Neural crest cell (in vitro differentiated cells): ENCODE measurements around the gene COL9A1. TPM values are rescaled to one million over a fixed set of nuclear protein-coding genes. Genes with fewer than 3 reads are reported as not detected.

ENCODE experiments used
- DNase-seq: peaks from one replicate; pipeline ENCODE4 v3.0.0; 2021; ENCODE audit warnings: low read depth, mixed read lengths, low spot score
- H3K27ac Mint-ChIP-seq: one replicate; pipeline ENCODE4 v1.8.0; 2021; ENCODE audit warnings: mild to moderate bottlenecking, mixed read lengths; ENCODE audit not compliant: unreplicated experiment
- H3K27me3 Mint-ChIP-seq: 2 replicates; pipeline ENCODE4 v1.8.0; 2021; ENCODE audit warnings: low read depth, mild to moderate bottlenecking, mixed read lengths
- H3K36me3 Mint-ChIP-seq: 2 replicates; pipeline ENCODE4 v1.8.0; 2021; ENCODE audit warnings: low read depth, mild to moderate bottlenecking, mixed read lengths
- H3K4me1 Mint-ChIP-seq: 2 replicates; pipeline ENCODE4 v1.8.0; 2021; ENCODE audit warnings: mixed read lengths
- H3K4me3 Mint-ChIP-seq: one replicate; pipeline ENCODE4 v1.8.0; 2021; ENCODE audit warnings: mild to moderate bottlenecking, mixed read lengths
- H3K9me3 Mint-ChIP-seq: 2 replicates; pipeline ENCODE4 v1.8.0; 2021; ENCODE audit warnings: mixed read lengths
- CTCF ChIP-seq: fragments of 200-600 bp; sonication (generic); conservative IDR thresholded peaks from 2 replicates; pipeline ENCODE4 v1.5.0; 2021; ENCODE audit warnings: antibody characterized with exemption, mild to moderate bottlenecking
- total RNA-seq: library from RNA; stranded (reverse); gene quantifications from 2 replicates; pipeline ENCODE4 v1.2.1, GENCODE V29; 2021

Gene COL9A1
- total RNA-seq, 1 donor from 2014 or later: 30.8 TPM

GRCh38 chr6:70286905-70287304 lies 16.0 kb downstream of the COL9A1 start:
- H3K4me1 Mint-ChIP-seq: peaks cover 4% of the 10 kb centered on the region
- no peak overlapping the region for H3K4me3 Mint-ChIP-seq
- DNase-seq: no peak
- H3K36me3 Mint-ChIP-seq: no peaks in the 10 kb centered on the region
- H3K9me3 Mint-ChIP-seq: no peaks in the 10 kb centered on the region
- peaks cover 34% of the 10 kb centered on the region for H3K27me3 Mint-ChIP-seq
- no peak for TF ChIP-seq CTCF
- H3K27ac Mint-ChIP-seq: no peak overlapping the region

GRCh38 chr6:70285201-70285600 lies 17.7 kb downstream of the COL9A1 start:
- H3K4me3 Mint-ChIP-seq: no peak overlapping the region
- H3K4me1 Mint-ChIP-seq: peaks cover 8% of the 10 kb centered on the region
- peaks cover 40% of the 10 kb centered on the region for H3K27me3 Mint-ChIP-seq
- no peaks in the 10 kb centered on the region for H3K9me3 Mint-ChIP-seq
- TF ChIP-seq CTCF: no peak
- no peaks in the 10 kb centered on the region for H3K36me3 Mint-ChIP-seq
- H3K27ac Mint-ChIP-seq: no peak overlapping the region
- no peak for DNase-seq

GRCh38 chr6:70282919-70283461 lies 19.9 kb downstream of the COL9A1 start:
- peaks cover 3% of the 10 kb centered on the region for H3K36me3 Mint-ChIP-seq
- H3K4me3 Mint-ChIP-seq: peak overlapping the region; percentile 90
- no peak for TF ChIP-seq CTCF
- DNase-seq: peak; percentile 61
- peaks cover 43% of the 10 kb centered on the region for H3K27me3 Mint-ChIP-seq
- H3K4me1 Mint-ChIP-seq: peaks cover 11% of the 10 kb centered on the region
- H3K9me3 Mint-ChIP-seq: no peaks in the 10 kb centered on the region
- H3K27ac Mint-ChIP-seq: peak overlapping the region; percentile 55

GRCh38 chr6:70282312-70282918 lies 20.5 kb downstream of the COL9A1 start:
- peak overlapping the region; percentile 90 for H3K4me3 Mint-ChIP-seq
- DNase-seq: peak; percentile 34
- H3K9me3 Mint-ChIP-seq: no peaks in the 10 kb centered on the region
- H3K36me3 Mint-ChIP-seq: peaks cover 3% of the 10 kb centered on the region
- no peak for TF ChIP-seq CTCF
- H3K27me3 Mint-ChIP-seq: peaks cover 43% of the 10 kb centered on the region
- peak overlapping the region; percentile 55 for H3K27ac Mint-ChIP-seq
- peaks cover 11% of the 10 kb centered on the region for H3K4me1 Mint-ChIP-seq

- no peak for DNase-seq
- Mint-ChIP-seq H3K9me3 (no peaks in the 10 kb centered on the region), H3K4me1 (peaks cover 11% of the 10 kb centered on the region), H3K27ac (no peak overlapping the region), H3K27me3 (peaks cover 43% of the 10 kb centered on the region), H3K36me3 (peaks cover 3% of the 10 kb centered on the region), H3K4me3 (peak overlapping the region; percentile 90)
- TF ChIP-seq CTCF: no peak
These were observed 21.0 kb downstream of the COL9A1 start for GRCh38 chr6:70281923-70282311.
